Astrocyte of the hippocampus (primary cell): Measurements from ENCODE around the gene ATP2A3.

ENCODE experiments used
- DNase-seq: peaks from one replicate; pipeline ENCODE4 v3.0.0; 2011; ENCODE audit warnings: low read depth, low spot score

ATP2A3 gene

DNA sequence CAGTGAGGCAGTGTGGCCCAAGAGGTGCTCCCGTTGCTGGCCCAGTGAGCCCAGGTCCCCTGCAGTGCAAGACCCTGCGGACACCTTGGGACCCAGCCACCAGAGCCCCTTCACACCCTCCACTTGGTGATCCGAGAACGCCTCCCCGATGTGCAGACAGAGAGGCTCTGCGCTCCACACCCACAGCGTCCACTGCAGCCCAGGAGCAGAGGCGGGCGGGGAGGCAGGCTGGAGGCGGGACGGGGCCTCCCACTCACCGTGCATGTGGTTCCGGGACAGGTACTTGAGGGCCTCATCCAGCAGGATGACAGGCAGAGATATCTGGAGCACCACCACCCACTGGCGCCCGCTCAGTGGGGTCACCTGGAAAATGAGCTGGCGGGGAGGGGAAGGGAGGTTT lies 35.8 kb downstream of the ATP2A3 start:
- no peak for DNase-seq

- no peak for DNase-seq
These were observed 36.5 kb downstream of the ATP2A3 start for GRCh38 chr17:3927628-3928340.

DNA sequence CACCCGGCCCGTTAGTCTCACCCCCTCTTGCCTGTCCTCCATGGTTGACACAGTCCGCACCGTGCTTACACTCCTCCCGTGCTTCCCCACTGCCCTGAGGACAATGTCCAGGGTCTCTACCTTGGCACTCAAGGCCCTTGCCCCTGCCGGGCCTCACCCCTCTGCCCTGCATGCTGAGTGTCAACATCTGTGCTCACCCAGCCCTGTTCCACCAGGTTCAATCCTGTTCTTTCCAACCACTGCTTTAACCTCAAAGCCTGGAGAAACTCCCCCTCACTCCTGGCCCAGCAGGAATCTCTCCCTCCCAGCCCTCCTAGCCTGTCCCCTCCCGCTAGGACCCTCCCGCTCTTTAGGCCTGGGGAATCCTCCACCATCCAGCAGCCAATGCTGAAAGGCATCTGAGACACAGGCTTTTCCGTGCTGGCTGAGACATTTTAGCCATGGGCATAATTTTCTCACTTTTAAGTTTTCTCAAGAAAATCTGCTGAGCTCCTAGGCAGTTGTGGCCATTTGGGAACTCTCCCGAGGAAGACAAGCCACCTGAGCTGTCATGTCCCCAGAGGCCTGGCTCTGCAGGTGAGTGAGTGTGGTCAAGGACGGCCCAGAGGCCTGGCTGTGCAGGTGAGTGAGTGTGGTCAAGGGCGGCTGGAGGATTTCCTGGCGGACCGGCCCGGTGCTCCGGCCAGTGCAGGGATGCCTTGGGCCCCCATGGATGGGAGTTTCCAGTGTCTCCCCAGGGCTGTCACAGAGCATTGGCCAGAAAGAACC lies 37.2 kb downstream of the ATP2A3 start:
- no peak for DNase-seq

GRCh38 chr17:3925684-3926485 lies 38.4 kb downstream of the ATP2A3 start:
- DNase-seq, result no peak

DNA sequence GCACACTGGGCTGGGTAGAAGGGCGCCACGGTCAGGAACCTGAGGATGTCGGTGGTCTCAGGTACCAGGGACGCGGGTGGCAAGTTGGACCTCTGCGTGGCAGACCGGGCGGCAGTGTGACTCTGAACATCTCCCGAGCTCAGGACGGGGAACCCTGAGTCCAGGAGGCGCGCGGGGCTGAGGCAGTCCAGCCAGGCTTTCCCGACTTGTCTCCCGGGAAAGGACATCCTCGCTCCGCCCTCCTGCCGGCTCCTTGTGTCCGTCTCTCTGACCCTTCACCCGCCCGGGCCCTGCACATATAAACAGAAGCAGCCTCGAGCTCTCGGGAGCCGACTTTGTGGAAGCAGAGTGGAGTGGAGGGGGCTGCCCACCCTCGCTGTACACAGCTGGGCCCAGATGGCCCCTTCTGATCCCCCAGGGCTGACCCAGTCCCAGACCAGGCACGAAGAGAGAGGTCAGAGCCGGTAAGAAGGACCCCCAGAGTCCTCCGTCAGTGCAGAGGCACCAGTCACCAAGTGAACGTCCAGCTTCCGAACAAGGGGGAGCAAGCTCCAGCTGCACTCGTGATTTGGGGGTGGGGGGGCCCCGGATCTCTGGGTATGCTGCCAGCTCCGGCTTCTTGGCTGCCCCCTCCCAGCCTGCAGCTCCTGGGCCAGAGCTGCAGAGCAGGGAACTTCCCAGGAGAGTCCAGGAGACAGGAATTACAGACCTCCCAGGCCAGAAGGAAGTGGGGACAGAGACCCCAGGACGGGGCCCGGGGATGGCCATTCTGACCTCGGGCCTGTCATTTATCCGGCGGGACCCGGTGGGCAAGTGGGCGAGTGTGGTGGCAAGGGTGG lies 39.5 kb downstream of the ATP2A3 start:
- DNase-seq, result no peak

DNA sequence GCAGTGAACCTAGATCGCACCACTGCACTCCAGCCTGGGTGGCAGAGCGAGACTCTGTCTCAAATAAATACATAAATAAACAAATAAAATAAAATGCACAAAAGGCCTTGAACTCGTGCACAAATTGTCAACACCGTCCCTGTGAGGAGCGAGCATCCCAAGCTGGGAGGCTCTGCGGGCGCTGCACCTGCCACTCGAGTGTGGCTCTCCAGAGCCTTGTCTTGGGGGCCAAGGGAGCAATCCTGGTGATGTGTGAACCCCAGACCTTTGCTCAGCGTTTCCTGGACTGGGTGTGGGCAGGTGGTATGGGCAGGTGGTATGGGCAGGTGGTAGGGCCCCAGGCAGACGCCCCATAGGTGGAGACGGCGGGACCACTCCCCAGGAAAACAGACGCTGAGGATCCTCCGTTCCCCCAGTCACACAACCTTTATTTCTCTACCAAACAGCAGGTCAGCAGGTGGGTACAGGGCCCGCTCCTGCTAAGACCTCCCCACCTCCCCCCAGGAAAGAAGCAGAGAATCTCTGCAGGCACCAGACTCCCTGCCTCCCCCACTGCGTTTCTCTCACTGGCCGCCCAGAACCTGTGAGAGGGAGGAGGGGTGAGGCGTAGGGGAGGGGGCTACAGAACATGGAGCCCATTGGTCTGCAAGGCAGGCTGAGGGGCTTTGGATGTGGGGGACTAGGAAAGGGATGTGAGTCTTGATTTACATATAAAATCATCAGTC lies 40.6 kb downstream of the ATP2A3 start:
- no peak for DNase-seq

DNA sequence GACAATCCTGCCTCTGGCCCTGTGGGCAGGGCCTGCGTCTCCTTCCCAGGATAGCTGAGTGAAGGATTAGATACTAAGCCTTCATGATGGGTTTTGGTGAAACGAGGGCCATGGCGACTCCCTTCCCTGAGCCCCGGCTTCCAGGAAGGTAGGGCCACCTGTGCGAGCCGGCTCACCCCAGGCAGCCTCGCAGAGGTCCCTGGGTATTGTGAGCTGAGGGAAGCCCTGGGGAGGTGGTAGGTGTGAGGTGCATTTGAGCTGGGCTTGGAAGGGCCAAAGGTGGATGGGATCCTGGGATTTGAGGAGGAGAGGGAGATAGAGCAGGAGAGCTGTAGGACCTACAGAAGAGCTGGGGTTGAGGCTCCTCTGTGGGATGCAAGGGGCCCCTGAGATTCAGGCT lies 41.5 kb downstream of the ATP2A3 start:
- DNase-seq, result no peak

- no peak for DNase-seq
These were observed 42.5 kb downstream of the ATP2A3 start for GRCh38 chr17:3921502-3922319.

GRCh38 chr17:3921006-3921405 lies 43.2 kb downstream of the ATP2A3 start:
- DNase-seq, result no peak

DNA sequence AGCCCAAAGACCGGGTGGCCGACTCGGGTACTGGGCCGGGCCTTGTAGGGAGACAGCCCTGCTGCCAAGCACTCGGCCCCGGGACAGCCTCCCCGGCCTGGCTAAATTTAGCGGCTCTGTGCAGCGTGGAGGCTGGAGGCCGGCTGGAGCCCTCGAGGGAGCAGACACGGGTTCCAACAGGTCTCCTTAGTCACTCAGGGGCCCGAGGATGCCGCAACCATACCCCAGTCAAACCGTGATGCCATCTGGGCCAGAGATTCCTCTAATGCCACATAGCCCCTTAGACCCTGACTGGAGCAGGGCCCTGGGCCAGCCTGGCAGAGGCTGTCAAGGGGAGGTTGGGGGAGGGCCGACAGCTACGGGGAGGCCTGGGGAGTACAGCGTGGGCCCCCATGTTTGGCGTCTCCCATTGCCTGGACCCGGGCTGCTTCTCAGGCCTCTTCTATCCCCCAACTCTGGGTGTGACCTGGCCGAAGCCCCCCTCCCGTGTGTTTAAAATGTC lies 45.1 kb downstream of the ATP2A3 start:
- no peak for DNase-seq

GRCh38 chr17:3918372-3919122 lies 45.7 kb downstream of the ATP2A3 start:
- no peak for DNase-seq

- DNase-seq, result peak; percentile 53
These were observed 46.8 kb downstream of the ATP2A3 start for GRCh38 chr17:3917391-3917931.

- no peak for DNase-seq
These were observed 47.4 kb downstream of the ATP2A3 start for GRCh38 chr17:3916825-3917224.

- DNase-seq, result no peak
These were observed 48.1 kb downstream of the ATP2A3 start, which contains the start of gene P2RX1 for GRCh38 chr17:3915995-3916696. Gene P2RX1, minus strand, starts transcription at chr17:3916465. Its CDS starts 240 bp downstream, at chr17:3916225.

DNA sequence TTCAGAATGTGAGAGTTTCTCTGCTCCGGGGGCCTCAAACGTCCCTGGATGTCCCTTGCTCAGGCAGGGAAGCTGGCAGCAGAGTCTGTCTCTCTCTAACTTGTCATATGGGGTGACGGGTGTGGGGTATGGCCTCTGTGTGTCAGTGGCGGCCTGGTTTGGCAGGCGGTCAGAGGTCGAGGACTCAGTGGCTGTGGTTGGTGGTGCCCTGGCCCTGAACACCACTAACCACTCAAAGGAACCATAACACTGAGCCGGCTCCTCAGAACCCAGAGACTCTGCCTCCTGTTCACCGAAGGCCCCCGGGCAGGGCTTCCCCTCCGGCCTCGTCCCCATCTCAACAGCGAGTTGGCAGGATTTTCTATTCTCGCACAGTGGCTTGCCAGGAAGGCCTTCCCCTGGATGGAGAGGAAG lies 48.6 kb downstream of the ATP2A3 start:
- DNase-seq, result no peak

- DNase-seq, result no peak
These were observed 49.9 kb downstream of the ATP2A3 start for GRCh38 chr17:3914312-3914670.

GRCh38 chr17:3913531-3914311 lies 50.5 kb downstream of the ATP2A3 start:
- peak; percentile 84 for DNase-seq
